Subcutaneous adipose tissue (tissue), 4 donors: Measurements from ENCODE around the gene STOX1. TPM values are rescaled to one million over a fixed set of nuclear protein-coding genes. Genes with fewer than 3 reads are reported as not detected.

Experiments used
- total RNA-seq, 4 donors: library from RNA; depleted of rRNA; stranded (reverse); fragments of >200 nt; gene quantifications; one replicate each; pipeline ENCODE4 v1.1.0, GENCODE V29; 2016
- TF ChIP-seq, protein P1 (sequence below): fragments of 450-650 bp; IDR thresholded peaks from one replicate; pipeline ENCODE4 v1.5.1; 2016; ENCODE audit warnings: low read depth, mild to moderate bottlenecking, control low read depth, antibody characterized with exemption, moderate library complexity

STOX1 gene
- total RNA-seq, 4 donors from 2014 or later: 2.9 to 32.2 (median 14.2) TPM

DNA sequence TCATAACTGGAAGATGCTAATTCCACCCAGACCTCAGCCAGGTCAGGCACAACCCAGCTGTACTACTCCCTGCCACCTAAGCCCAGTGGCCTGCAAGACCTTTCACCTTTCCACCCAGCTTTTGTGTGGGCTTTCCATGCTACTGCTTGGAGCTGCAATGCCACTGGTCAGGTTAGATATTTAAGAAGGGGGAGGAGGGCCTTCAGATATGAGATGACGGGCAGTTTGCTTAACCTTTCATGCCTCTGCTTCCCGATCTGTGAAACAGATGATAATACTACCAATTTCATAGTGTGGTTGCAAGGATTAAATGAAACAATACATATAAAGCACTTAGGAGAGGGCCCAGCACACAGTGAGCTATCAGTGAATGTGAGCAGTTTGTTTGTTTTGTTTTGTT, 20.9 kb downstream of the STOX1 start:
- TF ChIP-seq, protein P1, sequence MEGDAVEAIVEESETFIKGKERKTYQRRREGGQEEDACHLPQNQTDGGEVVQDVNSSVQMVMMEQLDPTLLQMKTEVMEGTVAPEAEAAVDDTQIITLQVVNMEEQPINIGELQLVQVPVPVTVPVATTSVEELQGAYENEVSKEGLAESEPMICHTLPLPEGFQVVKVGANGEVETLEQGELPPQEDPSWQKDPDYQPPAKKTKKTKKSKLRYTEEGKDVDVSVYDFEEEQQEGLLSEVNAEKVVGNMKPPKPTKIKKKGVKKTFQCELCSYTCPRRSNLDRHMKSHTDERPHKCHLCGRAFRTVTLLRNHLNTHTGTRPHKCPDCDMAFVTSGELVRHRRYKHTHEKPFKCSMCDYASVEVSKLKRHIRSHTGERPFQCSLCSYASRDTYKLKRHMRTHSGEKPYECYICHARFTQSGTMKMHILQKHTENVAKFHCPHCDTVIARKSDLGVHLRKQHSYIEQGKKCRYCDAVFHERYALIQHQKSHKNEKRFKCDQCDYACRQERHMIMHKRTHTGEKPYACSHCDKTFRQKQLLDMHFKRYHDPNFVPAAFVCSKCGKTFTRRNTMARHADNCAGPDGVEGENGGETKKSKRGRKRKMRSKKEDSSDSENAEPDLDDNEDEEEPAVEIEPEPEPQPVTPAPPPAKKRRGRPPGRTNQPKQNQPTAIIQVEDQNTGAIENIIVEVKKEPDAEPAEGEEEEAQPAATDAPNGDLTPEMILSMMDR: no peak

DNA sequence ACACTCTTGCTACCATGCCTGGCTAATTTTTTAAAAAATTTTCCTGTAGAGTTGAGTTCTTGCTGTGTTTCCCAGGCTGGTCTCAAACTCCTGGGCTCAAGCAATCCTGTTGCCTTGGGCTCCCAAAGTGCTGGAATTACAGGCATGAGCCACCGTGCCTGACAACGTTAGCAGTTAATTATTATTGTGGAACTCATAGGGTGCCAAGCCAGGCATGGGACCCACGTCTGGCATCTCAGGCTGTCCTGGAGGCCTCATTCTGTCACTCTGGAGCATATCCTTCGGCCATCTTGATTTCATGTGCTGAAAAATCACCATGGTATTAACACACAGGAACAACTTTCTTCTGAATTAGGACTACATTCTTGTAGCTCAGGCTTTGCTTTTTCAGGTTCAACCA, 21.5 kb downstream of the STOX1 start:
- TF ChIP-seq, protein P1: no peak

- TF ChIP-seq, protein P1: no peak
Measured at GRCh38 chr10:68856352-68856751, 29.0 kb downstream of the STOX1 start.

DNA sequence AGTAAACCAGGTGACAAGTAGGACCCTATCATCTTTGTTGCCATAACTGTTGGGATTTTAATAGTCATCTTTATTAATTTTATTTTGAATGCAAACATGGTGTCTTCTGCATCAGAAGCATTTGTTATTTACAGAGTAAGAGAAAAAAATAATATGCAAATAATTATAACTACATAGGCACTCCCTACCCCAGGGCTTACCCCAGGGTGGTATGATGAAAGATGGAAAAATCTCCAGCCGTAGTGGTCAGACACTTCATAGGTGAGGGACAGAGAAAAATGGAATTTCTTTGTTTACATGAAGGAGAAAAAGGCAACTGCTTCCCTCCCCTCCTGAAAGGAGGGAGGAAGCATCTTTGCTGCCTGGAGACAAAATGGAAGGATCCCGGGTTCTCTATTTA, 29.7 kb downstream of the STOX1 start:
- TF ChIP-seq, protein P1: no peak

GRCh38 chr10:68861253-68861652, 33.9 kb downstream of the STOX1 start:
- TF ChIP-seq, protein P1: no peak

DNA sequence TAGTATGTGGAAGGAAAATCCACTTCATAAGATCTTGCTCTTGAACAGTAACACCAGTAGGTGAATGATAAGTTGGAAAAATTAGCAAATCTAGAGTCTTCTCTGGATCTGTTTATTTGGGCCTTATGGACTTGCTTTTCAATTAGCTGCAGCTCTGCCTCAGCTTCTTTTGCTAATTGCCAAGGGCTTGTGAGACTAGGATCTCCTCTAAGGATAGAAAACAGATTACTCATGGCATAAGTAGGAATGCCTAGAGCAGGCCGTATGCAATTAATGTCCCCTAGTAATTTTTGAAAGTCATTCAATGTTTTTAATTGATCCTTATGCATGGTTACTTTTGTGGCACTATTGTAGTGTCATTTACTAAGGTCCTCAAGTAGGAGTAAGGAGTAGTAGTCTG, 37.3 kb downstream of the STOX1 start:
- TF ChIP-seq, protein P1: no peak

- TF ChIP-seq, protein P1: no peak
Measured at GRCh38 chr10:68869623-68870022, 42.3 kb downstream of the STOX1 start.

- TF ChIP-seq, protein P1: no peak
Measured at GRCh38 chr10:68870061-68870460, 42.7 kb downstream of the STOX1 start.
